CD14-positive monocyte (primary cell): Measurements from ENCODE around the gene ETV2. TPM values are rescaled to one million over a fixed set of nuclear protein-coding genes. Genes with fewer than 3 reads are reported as not detected.

Source experiments
- DNase-seq, 3 donors: peaks; one replicate each; pipeline ENCODE4 v3.0.0-alpha.2; 2011 to 2022
- H2AFZ ChIP-seq: 2 replicates; pipeline ENCODE4 v1.6.0; 2012; ENCODE audit warnings: mild to moderate bottlenecking, low read depth, low read length, inconsistent platforms; ENCODE audit not compliant: insufficient read depth, poor library complexity, severe bottlenecking
- H3K27ac ChIP-seq, 2 donors: 1 replicate in 1 of 2; 2 replicates in 1 of 2; pipeline ENCODE4 v1.5.1; 2012 to 2013; ENCODE audit warnings: low read length in 2 of 2, control low read depth in 1 of 2, inconsistent platforms in 1 of 2, low read depth in 1 of 2, mild to moderate bottlenecking in 1 of 2
- H3K27me3 ChIP-seq, 2 donors: one replicate each; pipeline versions ENCODE4 v1.6.0 to v1.6.1; 2011 to 2013; ENCODE audit warnings: low read length in 2 of 2; ENCODE audit not compliant: control insufficient read depth in 2 of 2, insufficient read depth in 2 of 2
- H3K36me3 ChIP-seq, 2 donors: replicated peaks in 1 of 2; 1 replicate in 1 of 2; 2 replicates in 1 of 2; pipeline versions ENCODE4 v1.5.1 to v1.6.1; 2012 to 2013; ENCODE audit warnings: low read length in 2 of 2, control low read depth in 1 of 2, inconsistent platforms in 1 of 2, mild to moderate bottlenecking in 1 of 2; ENCODE audit not compliant: insufficient read depth in 2 of 2, control insufficient read depth in 1 of 2
- H3K4me1 ChIP-seq, 2 donors: 1 replicate in 1 of 2; 2 replicates in 1 of 2; pipeline versions ENCODE4 v1.5.1 to v1.6.1; 2012 to 2013; ENCODE audit warnings: low read length in 2 of 2, control low read depth in 1 of 2, inconsistent platforms in 1 of 2, mild to moderate bottlenecking in 1 of 2, moderate library complexity in 1 of 2; ENCODE audit not compliant: insufficient read depth in 2 of 2, control insufficient read depth in 1 of 2
- H3K4me2 ChIP-seq: replicated peaks from 2 replicates; pipeline ENCODE3; 2012; ENCODE audit warnings: low read length, moderate library complexity, mild to moderate bottlenecking; ENCODE audit not compliant: poor library complexity, severe bottlenecking; ENCODE audit errors: extremely low read depth
- H3K4me3 ChIP-seq, 3 experiments: fragments of 200-600 bp in 1 of 3; sonication (generic) in 1 of 3; replicated peaks in 1 of 3; 1 replicate in 2 of 3; 2 replicates in 1 of 3; pipeline ENCODE4 v1.5.1; 2011 to 2013; ENCODE audit warnings: low read length in 3 of 3, mild to moderate bottlenecking in 3 of 3, control low read depth in 2 of 3, low read depth in 2 of 3, inconsistent platforms in 1 of 3, moderate library complexity in 1 of 3
- H3K79me2 ChIP-seq: 2 replicates; pipeline ENCODE4 v1.6.0; 2012; ENCODE audit warnings: mild to moderate bottlenecking, control low read depth, inconsistent platforms, low read length, moderate library complexity; ENCODE audit not compliant: insufficient read depth
- H3K9ac ChIP-seq: 2 replicates; pipeline ENCODE4 v1.6.0; 2017; ENCODE audit warnings: low read length, mild to moderate bottlenecking; ENCODE audit not compliant: insufficient read depth, poor library complexity, severe bottlenecking
- H3K9me3 ChIP-seq, 2 donors: replicated peaks in 1 of 2; 1 replicate in 1 of 2; 2 replicates in 1 of 2; pipeline versions ENCODE4 v1.5.1 to v1.6.1; 2012 to 2013; ENCODE audit warnings: low read length in 2 of 2, control low read depth in 1 of 2; ENCODE audit not compliant: control insufficient read depth in 1 of 2, insufficient read depth in 1 of 2
- H4K20me1 ChIP-seq: 2 replicates; pipeline ENCODE4 v1.6.0; 2012; ENCODE audit warnings: mild to moderate bottlenecking, low read length, control low read depth, moderate library complexity; ENCODE audit not compliant: insufficient read depth
- H3K27ac Mint-ChIP-seq, 7 donors: one replicate each; pipeline ENCODE4 v1.8.0; 2020; ENCODE audit warnings: mild to moderate bottlenecking in 7 of 7, mixed read lengths in 7 of 7, moderate library complexity in 6 of 7, inconsistent platforms in 2 of 7
- H3K27me3 Mint-ChIP-seq, 3 donors: one replicate each; pipeline ENCODE4 v1.8.0; 2021 to 2022; ENCODE audit warnings: low read depth in 3 of 3, mild to moderate bottlenecking in 3 of 3, mixed read lengths in 3 of 3, moderate library complexity in 3 of 3, inconsistent platforms in 1 of 3
- H3K36me3 Mint-ChIP-seq, 2 donors: one replicate each; pipeline ENCODE4 v1.8.0; 2020; ENCODE audit warnings: mixed read lengths in 2 of 2, inconsistent platforms in 1 of 2, mild to moderate bottlenecking in 1 of 2
- H3K4me1 Mint-ChIP-seq: one replicate; pipeline ENCODE4 v1.8.0; 2020; ENCODE audit warnings: mild to moderate bottlenecking, mixed read lengths
- H3K4me3 Mint-ChIP-seq, 2 donors: one replicate each; pipeline ENCODE4 v1.8.0; 2020; ENCODE audit warnings: mild to moderate bottlenecking in 2 of 2, mixed read lengths in 2 of 2, moderate library complexity in 1 of 2
- H3K9me3 Mint-ChIP-seq, 7 donors: one replicate each; pipeline ENCODE4 v1.8.0; 2020 to 2022; ENCODE audit warnings: mixed read lengths in 7 of 7, mild to moderate bottlenecking in 6 of 7, moderate library complexity in 6 of 7, inconsistent platforms in 2 of 7
- WGBS: methylation state at CpG from one replicate; pipeline ENCODE4 v1.1.5; 2013; ENCODE audit warnings: missing lambda C conversion rate; ENCODE audit not compliant: insufficient coverage; 5-methylcytosine and 5-hydroxymethylcytosine counted together
- intact Hi-C, 2 donors: fragments of 100-400 bp; cut with micrococcal nuclease; formaldehyde crosslinking; loops; one replicate each; pipeline versions ENCODE4 v1.15.0 to v1.15.1; 2023
- polyA plus RNA-seq, 3 donors: library from polyadenylated mRNA; depleted of rRNA in 1 of 3; unstranded in 2 of 3; stranded (reverse) in 1 of 3; fragments of 300-500 nt in 2 of 3; fragments of >200 nt in 1 of 3; fragmentation: Illumina TruSeq in 2 of 3; gene quantifications; 1 replicate in 2 of 3; 2 replicates in 1 of 3; pipeline ENCODE4 v1.2.3, GENCODE V29; 2012 to 2021
- TF ChIP-seq, protein P1 (sequence below): fragments of 200-600 bp; IDR thresholded peaks from one replicate; pipeline ENCODE4 v1.8.0; 2022; ENCODE audit warnings: antibody characterized with exemption, mild to moderate bottlenecking

The ETV2 gene
- polyA plus RNA-seq, 3 donors = 0.17 to 0.93 (median 0.82) TPM

DNA sequence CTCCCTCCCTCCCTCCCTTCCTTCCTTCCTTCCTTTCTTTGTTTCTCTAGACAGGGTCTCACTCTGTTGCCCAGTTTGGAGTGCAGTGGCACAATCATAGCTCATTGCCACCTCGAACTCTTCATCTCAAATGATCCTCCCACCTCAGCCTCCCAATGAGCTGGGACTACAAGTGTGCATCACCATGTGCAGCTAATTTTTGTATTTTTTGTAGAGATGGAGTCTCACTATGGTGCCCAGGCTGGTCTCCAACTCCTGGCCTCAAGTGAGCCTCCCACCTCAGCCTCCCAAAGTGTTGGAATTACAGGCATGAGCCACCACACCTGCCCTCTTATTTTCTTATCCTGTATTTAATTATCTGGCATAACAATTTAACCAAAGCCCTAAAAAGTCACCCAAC is 29.1 kb downstream of the ETV2 start:
- intact Hi-C loops = no loop called here

DNA sequence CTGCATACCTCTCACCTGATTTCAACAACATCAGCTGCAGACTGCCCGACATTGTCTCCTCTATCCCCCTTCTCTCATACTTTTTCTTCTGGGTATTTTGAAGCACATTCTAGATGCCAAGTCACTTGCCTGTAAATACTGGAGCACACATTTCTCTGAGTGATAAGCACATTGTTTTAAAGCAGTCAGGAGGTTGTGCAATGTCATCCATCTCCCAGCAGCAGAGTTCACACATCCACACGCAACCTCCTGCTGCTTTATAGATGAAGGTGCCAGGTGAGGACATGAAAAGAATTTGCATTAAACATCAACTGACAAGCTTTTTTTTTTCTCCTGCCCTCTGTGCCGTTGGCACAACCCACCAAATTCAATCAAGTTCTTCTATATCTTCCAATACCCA is 30.3 kb downstream of the ETV2 start:
- Histone ChIP-seq H3K4me3 (no peak overlapping the region), H3K79me2 (no peaks in the 10 kb centered on the region), H3K27ac (no peak overlapping the region), H2AFZ (no peak overlapping the region), H3K9me3 (peaks cover 0 to 7% of the 10 kb centered on the region in 2 donors), H3K4me1 (peaks cover 0 to 6% of the 10 kb centered on the region in 2 donors), H3K9ac (no peak overlapping the region), H3K27me3 (peaks cover 9 to 39% of the 10 kb centered on the region in 2 donors), H3K36me3 (no peaks in the 10 kb centered on the region), H3K4me2 (no peak overlapping the region), H4K20me1 (no peaks in the 10 kb centered on the region)
- Mint-ChIP-seq H3K4me1 (peaks cover 6% of the 10 kb centered on the region), H3K4me3 (peak overlapping the region in 1 of 2 donors; percentile 22), H3K36me3 (no peaks in the 10 kb centered on the region), H3K27ac (no peak overlapping the region), H3K9me3 (peaks cover 0 to 9% (median 0%) of the 10 kb centered on the region in 7 donors), H3K27me3 (peaks cover 55 to 64% (median 59%) of the 10 kb centered on the region in 3 donors)
- DNase-seq = no peak
- TF ChIP-seq, protein P1, sequence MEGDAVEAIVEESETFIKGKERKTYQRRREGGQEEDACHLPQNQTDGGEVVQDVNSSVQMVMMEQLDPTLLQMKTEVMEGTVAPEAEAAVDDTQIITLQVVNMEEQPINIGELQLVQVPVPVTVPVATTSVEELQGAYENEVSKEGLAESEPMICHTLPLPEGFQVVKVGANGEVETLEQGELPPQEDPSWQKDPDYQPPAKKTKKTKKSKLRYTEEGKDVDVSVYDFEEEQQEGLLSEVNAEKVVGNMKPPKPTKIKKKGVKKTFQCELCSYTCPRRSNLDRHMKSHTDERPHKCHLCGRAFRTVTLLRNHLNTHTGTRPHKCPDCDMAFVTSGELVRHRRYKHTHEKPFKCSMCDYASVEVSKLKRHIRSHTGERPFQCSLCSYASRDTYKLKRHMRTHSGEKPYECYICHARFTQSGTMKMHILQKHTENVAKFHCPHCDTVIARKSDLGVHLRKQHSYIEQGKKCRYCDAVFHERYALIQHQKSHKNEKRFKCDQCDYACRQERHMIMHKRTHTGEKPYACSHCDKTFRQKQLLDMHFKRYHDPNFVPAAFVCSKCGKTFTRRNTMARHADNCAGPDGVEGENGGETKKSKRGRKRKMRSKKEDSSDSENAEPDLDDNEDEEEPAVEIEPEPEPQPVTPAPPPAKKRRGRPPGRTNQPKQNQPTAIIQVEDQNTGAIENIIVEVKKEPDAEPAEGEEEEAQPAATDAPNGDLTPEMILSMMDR = no peak
- intact Hi-C loops = no loop called here
- 67% methylated on average over 1 of the region's 3 CpGs for WGBS

More for the DNA sequence above, 29.1 kb downstream of the ETV2 start:
- WGBS = no CpG with 5 or more reads among the region's 1 CpG
- Histone ChIP-seq H3K9me3 (peaks cover 0 to 7% of the 10 kb centered on the region in 2 donors), H3K36me3 (peaks cover 0 to under 1% of the 10 kb centered on the region in 2 donors), H3K79me2 (no peaks in the 10 kb centered on the region), H3K4me2 (no peak overlapping the region), H3K27ac (no peak overlapping the region), H4K20me1 (no peaks in the 10 kb centered on the region), H3K9ac (no peak overlapping the region), H3K27me3 (peaks cover 9 to 39% of the 10 kb centered on the region in 2 donors), H2AFZ (no peak overlapping the region), H3K4me1 (peaks cover 0 to 6% of the 10 kb centered on the region in 2 donors), H3K4me3 (no peak overlapping the region)
- Mint-ChIP-seq H3K27me3 (peaks cover 49 to 57% (median 55%) of the 10 kb centered on the region in 3 donors), H3K27ac (peak overlapping the region in 2 of 7 donors; percentile 55 to 75), H3K4me1 (peaks cover 6% of the 10 kb centered on the region), H3K4me3 (no peak overlapping the region), H3K36me3 (no peaks in the 10 kb centered on the region), H3K9me3 (peaks cover 0 to 9% (median 0%) of the 10 kb centered on the region in 7 donors)
- TF ChIP-seq, protein P1 = no peak
- no peak for DNase-seq
